NCI-H2081 (cell line): ENCODE data around the gene DHRS4.

ENCODE experiments used
- DNase-seq, 2 experiments: peaks; one replicate each; lab custom pipeline; 2025; lab: John Stamatoyannopoulos, UW

Gene DHRS4

DNA sequence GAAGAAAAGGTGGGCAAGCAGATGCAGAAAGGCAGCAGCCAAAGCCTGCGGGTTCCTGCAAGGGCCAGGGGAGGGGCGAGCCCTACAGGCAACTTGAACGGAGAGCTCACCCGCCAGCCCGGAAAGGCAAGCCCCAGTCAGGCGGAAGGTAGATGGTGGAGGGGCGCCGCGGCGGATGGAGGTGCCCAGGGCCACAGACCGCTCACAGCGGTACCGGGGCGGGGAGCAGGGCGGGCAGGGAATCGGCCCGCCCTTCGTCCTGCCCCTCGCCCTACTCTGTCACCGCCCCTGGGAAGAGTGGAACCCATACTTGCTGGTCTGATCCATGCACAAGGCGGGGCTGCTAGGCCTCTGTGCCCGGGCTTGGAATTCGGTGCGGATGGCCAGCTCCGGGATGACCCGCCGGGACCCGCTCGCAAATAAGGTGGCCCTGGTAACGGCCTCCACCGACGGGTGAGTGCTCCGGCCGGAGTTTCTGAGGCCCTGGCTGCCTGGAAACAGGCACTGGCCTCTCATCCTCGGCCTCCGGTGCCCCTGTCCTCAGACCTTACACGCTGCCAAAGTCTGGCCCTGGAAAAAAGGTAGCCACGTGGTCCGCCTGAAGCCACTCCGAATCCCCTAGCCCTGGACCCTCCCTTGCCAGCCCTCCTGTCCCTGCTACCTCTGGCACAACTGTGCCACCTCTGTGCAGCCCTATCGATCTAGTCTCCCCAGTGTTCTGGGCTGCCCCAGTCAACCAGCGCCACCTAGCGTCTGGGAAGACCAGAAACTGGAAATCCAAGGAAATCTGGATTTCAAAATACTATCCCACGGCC, at the start of gene DHRS4:
DHRS4 (plus strand) TSS at position 307 of the 815 bp plus-strand sequence; CDS start at position 326, 19 bp downstream.
- DNase-seq = peak; percentile 74 to 87

DNA sequence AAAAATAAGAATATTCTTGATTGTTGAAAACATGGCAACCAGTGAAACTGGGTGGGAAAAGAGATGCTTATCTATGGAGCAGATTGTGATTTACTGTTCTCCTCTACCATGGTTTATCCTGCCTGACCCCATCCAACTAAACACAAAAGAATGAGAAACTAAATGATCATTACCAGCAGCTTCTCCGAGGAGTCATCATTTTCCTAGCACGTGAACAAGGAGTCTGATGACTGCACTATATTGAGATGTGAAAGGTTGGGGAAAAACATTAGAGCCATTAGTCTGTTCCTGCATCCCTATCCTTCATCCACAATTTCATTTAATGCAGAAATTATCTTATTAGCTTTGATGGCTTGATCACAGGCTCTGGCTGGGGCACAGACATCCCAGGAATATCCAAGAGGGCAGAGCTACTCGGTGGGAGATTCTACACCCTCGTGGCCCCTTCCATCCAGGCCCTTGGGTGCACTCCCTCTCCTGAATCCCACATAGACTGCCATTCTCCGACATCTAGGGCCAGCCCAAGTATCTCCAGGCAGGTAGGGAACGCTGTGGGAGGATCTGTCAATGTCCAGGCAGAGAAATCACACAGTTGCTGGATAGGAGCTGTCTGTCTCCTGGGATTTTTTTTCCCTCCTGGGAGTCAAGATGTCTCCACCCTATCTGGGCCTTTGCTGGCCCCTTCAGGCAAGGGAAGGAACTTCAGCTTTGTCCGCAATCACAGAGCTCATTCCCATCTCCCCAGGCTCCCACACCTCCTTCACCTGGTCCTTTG, 43.3 kb upstream of the DHRS4 start:
- DNase-seq = peak; percentile 15 to 32

DNA sequence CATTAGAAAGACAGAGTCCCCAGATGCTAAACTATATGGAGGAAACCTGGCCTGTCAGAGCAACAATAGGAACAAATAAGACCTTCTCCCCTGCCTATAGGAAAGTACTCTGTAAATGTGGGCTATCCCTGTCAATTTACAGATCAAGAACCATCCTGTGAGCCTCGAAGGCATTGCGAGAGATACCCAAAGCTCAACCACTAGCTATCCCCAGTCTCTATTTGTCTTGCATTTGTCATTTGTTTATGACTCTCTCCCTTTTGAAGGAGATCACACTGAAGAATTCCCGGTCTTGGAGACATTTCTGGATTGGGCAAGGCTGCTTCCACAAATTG, 42.7 kb upstream of the DHRS4 start:
- no peak for DNase-seq

DNA sequence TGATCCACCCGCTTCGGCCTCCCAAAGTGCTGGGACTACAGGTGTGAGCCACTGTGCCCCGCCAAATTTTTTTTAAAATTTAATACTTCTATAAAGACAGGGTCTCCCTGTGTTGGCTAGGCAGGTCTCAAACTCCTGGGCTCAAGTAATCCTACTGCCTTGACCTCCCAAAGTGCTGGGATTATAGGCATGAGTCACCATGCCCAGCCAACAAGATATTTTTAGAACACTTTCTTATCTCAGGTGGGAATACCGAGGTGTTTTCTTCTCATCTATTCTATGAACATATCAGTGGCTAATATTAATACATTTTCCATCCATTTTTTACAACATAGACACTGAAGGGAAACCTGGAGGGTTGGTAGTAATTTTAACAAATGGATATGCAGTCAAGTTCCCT, 38.0 kb upstream of the DHRS4 start:
- DNase-seq = no peak

DNA sequence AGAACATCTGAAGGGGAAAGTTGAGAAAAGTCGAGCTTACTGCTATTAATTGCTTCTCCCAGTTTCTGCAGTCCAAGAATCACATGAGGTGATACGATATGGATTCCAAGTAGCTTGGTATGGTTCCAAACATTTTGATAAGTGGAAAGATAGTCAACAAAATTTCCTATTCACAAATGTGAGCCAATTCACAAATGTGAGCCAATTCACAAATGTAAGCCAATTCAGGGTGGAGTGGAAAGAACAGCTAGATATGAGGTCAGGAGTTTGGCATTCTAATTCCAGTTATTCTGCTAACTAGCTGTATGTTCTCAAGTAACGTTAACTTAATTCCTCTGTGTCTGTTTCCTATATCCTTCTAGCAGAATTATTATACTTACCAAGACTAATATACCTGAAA, 37.6 kb upstream of the DHRS4 start:
- no peak for DNase-seq

DNA sequence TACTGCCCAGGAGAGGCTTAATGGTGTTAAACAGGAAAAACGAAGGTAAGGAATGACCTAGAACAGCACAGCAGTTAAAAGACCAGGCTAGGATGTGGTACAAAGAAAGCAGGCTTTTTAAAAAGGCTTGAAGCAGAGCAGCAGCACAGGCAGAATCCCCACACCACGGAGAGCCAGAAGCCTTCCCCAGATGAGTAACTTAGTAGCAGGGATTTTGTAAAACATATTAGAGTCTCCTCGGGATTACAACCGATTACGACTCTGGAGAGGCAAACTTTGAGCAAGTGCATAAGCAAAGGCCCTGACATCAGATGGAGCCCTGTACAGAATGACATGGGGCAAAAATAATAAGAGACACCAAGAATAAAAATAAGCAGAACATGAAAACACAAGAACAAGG, 37.1 kb upstream of the DHRS4 start:
- no peak for DNase-seq

DNA sequence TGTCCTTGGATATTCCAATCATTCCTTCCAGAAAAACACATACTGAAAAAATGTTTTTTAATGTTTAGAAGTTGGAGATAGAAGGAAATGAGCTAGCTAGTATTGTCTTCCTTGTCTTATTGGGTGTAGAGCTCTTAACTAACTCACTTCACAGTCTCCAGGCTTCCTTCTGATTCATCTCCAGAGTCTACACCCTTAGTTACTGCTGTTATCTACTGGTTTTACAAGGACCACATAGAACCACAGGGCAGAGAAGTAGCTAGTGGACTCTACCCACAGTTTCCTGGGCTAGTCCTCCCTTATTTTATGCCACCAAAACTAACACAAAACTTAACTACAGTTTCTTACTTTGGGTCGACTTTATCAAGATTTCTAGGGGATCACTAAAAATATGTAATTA, 31.0 kb upstream of the DHRS4 start:
- DNase-seq = no peak

DNA sequence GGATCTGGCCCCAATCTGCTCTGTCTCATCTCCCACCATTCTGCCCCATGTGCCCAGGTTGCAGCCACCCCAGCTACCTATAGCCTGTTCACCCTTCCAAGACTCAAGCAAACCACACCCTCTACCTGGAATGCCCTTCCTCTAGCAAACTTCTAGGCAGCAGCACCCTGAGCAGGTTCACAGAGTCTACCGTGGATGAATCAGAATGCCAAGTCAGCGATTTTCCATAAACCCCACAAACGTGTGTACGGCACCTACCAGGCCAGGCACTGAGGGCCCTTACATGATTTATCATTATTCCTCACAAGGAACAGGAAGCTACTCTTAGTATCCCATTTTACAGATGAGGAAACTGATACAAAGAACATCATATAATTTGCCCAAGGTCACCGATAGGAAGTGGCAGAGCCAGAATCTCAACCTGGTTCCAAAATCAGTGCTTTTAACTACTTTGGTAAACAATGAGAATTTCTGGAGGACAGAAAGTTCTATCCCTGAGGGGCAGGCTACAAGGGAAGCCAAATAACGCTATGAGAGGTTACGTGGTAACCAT, 28.0 kb upstream of the DHRS4 start:
- no peak for DNase-seq

DNA sequence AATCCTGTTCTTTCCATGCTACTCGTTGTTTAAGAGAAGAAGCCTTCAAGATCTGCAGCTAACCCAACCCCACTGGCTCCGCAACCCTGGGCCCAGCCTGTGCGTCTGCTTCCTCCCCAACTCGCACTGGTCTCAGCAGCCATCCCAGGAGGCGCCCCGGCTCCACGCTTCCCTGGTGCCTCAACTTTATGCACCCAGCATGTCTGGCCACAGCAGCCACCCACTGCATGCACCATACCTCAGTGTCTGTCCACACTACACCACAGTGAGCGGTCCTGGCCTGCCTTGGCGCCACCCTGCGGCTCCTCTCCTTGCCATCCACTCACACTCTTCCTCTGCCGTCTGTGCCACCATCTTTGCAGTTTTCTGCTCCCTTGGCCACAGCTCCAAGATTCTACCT, 27.0 kb upstream of the DHRS4 start:
- DNase-seq = no peak

DNA sequence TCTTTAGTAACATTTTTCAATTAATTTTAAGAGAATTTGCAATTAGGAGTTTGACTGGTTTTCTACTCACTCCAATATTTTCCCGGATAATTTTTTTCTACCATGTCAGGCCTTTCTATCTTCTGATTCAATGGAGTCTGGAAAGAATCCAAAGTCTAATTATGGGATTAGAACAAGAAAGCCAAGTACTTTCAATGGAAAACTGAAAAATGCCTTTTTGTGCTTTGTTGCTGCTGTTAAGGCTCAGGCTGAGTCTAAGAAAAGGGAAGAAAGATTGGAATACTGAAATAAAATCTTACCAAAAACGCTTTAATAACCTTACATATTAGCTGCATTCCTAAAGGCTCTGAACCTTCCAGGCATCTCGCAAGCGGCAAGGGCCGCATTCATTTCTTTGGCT, 24.4 kb upstream of the DHRS4 start:
- DNase-seq = no peak

DNA sequence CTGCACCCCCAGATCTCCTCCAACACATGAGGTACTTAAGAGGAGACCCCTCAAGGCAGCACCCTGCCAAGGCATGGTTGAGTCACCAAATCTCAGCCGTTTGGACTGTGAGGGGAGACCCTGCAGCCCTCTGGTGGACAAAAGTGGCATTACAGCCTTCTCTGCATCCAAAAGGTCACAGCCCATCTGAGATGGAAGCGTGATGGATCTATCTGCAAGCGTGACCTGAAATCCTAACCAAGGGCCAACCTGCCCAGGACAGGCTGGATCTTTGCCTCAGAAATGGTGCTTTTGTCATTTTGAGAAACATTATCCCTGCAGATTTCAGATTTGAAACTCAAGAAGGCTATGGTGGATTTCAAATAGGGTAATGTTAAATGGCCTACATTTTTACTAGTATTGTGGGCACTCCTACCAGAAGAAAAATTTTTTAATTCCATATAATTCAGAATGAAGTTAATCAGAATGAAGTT, 23.7 kb upstream of the DHRS4 start:
- DNase-seq = peak; percentile 62 to 71

DNA sequence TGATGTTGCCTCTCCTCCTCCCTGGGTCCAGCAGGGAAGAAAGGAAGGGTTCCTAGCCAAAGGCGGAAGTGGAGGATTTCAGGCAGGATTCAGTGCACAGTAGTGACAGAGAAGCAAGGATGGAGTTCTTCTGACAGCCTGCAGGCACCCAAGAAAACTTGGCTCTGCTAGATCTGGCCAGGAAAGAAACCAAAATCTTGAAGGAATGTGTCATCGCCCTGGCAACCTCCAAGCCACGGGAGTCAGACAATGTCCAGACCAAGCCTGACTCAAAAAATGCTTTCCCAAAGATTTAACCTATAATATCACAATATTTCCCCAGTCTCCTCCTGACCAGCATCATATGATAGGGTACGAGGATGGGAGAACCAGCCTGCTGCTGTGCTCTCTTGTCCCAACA, 22.8 kb upstream of the DHRS4 start:
- no peak for DNase-seq

DNA sequence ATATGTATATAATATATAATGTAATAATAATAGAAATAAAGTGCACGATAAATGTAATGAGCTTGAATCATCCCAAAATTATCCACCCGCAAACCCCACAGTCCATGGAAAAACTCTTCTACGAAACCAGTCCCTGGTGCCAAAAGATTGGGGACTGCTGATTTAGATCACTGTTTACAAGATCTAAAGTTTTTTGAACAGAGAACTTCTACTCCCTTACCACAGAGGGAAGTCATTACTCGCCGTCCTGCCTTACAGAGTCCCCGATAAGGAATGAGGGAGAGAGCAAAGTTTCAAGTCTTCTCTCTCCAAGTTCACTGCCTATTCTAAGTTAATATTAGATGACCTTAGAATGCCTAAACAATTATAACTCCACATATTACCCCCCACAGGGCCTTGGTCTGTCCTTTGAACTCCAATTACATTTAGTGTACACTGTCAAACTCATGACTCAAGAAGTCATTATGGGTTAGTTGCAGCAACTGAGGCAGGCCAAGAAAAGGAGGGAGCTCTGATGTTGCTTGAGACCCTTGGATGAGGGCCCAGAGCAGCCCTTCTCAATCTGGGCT, 21.8 kb upstream of the DHRS4 start:
- no peak for DNase-seq

DNA sequence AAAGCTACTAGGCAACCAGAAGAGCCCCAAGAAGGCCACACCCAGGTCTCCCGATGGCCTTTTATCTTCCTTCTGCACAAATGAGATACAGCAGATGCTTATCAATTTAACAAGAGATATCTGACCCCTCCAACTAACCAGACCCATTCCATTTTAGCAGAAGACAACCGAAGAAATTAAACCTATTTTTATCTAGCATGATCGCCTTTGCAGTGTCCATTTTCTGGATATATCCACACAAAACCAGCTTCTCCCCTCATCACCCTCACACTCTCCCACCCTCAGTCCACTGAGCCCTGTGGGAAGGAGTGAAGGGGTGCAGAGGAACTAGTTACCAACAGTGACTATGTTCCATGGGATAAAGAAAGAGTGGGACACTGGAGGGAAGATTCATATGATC, 20.9 kb upstream of the DHRS4 start:
- DNase-seq = no peak

DNA sequence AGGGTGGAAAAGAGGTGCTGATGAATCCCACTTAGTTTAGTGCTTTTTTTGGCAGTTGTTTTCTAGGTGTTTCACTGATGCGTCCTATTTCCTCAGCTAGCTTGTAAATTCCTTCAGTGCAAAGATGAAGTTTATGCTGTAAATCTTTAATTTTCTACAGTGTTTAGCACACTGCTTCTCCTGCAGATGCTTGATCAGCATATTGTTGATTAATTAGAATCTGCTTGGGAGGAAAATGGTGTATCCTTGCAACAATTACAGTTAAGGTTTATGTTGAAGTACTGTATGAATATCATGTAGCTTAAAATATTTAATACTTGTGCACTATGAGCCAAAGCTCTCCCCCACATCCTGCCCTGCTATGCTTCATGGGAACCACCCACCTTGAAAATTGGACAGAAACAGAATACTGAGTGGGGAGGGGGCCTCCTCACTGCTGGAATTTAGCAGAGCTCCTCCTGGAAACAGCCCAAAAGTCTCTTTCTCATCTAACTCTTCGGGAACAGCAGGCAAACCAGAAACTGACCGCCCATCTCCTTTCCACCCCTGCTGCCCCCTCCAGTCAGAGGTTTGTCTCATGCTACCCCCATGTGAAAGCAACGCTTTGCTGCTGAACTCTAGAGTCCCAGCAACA, 20.3 kb upstream of the DHRS4 start:
- no peak for DNase-seq

DNA sequence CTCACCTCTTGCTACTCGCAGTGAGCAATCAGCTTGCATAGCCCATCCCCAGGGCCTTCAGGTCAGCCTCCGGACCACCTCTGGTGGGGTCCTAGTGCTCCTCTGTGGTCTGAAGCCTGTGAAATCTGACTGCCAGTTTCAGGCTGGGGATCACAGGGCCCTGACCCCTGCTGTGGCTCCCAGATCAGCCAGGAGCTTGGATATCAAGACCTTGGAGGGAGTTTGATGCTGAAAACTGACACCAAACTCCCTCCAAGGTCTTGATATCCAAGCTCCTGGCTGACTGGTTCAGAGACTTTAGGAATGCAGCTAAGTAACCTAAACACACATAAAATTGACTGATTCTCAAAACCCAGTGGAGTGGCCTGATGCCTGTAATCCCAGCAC, 19.8 kb upstream of the DHRS4 start:
- DNase-seq = no peak

DNA sequence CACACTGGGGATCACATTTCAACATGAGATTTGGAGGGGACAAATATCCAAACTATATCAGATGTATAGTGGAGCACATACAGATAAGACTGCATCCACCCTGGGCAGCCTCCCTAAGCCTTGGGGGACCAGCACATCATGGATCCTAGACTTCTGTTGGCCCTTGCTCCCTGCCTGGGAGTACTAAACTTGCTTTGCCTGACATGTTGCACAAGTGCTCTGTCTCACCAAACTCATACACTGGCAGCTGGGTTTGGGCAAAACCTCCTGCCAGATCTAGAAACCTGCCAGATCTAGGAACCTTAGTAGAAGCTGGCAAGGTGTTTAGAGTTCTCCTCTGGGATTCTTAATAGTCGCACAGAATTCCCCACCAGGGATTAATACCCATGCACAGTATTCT, 18.4 kb upstream of the DHRS4 start:
- no peak for DNase-seq

DNA sequence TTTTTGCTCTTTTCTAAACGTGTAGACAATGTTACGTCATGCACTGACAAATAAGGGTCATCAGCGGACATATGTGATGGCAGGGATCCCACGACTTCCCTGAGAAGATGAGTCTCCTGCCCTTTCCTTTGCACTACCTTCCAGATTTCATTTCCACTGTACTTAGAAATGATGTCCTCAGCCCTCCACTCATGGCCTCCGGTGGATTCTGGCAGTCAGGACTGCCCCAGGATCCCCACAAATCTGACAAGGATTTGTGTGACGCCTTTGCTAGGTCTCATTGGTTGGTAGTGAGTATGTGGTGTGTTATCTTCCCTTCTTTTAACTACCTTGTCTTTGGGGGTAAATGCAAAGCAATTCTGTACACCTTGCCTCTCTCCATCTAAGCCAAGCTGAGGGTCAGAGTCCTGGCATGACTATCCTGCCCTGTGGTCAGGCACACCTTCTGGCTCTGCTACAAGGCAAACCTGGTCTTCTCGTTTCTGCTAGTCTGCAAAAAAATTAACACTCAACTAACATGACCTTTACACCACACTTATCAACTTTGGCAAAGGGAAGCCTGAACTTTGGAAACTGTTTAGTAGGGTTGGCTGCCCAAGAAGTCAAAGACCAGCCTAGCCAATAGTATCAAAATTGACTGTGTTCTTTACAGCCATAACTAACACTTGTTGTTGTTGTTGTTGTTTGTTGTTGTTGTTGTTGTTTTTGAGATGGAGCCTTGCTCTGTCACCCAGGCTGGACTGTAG, 17.3 kb upstream of the DHRS4 start:
- no peak for DNase-seq

DNA sequence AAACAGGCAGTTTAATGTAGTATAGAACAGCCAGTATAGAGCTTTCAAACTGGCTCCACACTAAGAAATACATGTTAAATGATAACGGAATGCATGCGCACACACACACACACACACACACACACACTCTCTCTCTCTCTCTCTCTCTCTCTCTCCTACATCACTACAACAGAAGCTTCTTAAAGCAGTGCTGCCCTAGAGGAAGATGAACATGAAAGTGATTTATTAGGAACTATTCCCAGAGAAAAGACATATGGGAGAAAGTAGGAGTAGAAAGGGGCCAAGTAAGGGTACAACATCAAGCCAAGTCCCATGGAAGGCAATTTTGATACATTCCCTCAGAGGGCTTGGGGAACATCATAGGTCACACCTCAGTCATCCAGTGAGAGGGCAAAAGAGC, 16.4 kb upstream of the DHRS4 start:
- DNase-seq = no peak

DNA sequence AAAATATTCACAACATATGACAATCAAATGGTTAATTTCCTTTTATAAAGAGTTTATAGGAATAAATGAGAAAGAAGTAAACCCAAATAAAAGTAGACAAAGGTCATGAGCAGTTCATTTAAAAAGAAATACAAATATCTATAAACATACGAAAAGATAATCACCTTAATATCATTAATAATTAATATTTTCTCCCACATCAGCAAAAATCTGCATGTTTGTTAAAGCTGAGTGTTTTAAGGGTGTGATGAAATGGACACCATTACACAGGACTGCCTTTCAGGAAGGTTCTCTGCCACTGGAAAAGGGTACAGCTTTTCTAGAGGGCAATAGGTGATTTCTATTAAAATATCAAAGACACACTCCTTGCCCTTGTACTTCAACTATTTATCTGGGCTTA, 14.7 kb upstream of the DHRS4 start:
- no peak for DNase-seq

DNA sequence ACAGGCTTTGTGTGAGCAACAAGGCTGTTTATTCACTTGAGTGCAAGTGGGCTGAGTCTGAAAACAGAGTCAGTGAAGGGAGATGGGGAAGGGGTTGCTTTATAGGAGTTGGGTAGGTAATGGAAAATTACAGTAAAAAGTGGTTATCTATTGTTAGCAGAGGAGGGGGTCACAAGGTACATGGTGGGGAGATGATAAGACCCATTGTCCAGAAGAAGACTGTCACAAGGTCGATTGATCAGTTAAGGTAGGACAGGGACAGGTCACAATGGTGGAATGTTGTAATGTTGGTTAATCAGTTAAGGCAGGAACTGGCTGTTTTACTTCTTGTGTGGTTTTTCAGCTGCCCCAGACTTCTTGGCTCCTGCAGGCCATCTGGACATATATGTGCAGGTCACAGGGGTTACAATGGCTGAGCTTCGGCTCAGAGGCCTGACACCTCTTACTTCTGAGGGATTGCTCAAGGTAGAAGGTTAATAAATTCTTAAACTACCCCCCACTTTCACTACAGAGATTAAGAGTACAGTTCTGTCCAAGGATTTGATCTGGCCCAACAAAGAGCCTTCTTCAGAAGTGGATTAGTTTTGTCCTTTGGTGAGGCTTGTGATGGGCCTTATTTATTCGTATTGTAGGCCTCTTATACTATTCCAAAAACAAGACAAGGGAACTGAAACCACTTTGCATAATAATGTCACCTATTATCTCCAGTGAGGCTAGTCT, 13.8 kb upstream of the DHRS4 start:
- no peak for DNase-seq
